Adrenal gland (tissue), 5 donors: ENCODE measurements around the gene ABLIM2.

Experiments used
- POLR2A ChIP-seq, 2 donors: fragments of 450-650 bp; IDR thresholded peaks; one replicate each; pipeline ENCODE4 v1.6.1; 2017; ENCODE audit warnings: antibody characterized with exemption in 2 of 2, mild to moderate bottlenecking in 2 of 2, moderate library complexity in 1 of 2
- TF ChIP-seq, protein P1 (sequence below), 6 experiments: fragments of 450-650 bp in 4 of 6; fragments of 200-600 bp in 2 of 6; sonication (generic) in 1 of 6; IDR thresholded peaks; 1 replicate in 5 of 6; 2 replicates in 1 of 6; pipeline versions ENCODE4 v1.5.1 to v1.8.0; 2016 to 2021; ENCODE audit warnings: antibody characterized with exemption in 6 of 6, mild to moderate bottlenecking in 2 of 6, moderate library complexity in 1 of 6
- donor health status: DM: no; HTN: no; CAD: no.

DNA sequence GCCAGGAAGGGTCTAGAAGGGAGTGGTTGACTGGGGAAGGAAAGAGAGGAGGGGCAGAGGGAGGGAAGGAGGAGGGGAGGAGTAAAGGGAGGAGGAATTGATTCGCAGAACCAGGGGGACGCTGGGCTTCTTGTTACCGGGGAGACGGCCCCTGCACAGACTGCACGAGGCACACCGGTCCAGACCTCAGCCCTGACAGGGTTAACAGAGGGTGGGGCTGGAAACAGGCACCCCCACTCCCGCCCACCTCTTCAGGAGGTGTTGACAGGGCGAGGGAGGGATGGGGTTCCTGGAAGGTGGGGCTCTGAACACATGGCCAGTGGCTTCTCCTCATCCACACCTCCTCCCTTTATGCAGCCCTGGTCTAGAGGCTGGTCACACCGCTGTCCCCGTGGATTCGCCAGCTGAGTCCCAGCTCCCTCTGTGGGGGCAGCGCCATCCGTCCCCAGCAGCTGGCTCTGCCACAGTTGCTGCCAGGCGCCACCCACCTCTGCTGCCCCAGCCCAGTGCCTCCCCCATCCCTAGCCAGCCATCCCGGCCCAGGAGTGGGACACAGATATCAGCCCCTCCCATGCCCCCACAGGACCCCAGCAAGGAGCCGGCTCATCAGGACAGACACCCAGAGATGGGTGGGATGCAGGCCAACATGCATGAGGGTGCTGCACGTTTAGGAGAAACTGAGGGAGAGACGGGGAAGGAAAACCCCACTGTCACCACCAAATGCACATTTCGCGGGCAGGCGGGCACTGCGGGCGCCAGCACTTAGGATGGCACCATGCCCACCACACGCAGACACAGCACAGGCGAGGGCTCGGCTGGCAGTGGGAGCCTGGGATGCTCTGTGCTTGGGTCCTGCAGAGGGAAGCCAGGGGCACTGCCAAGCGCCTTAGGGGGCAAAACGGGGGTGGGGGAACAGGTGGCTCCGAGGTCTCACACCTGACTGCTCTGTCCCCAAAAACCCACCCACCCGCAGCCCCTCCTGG, 87.6 kb downstream of the ABLIM2 start:
- no peak for TF ChIP-seq POLR2A (IDR thresholded peaks at IDR 0.05)
- TF ChIP-seq, protein P1, sequence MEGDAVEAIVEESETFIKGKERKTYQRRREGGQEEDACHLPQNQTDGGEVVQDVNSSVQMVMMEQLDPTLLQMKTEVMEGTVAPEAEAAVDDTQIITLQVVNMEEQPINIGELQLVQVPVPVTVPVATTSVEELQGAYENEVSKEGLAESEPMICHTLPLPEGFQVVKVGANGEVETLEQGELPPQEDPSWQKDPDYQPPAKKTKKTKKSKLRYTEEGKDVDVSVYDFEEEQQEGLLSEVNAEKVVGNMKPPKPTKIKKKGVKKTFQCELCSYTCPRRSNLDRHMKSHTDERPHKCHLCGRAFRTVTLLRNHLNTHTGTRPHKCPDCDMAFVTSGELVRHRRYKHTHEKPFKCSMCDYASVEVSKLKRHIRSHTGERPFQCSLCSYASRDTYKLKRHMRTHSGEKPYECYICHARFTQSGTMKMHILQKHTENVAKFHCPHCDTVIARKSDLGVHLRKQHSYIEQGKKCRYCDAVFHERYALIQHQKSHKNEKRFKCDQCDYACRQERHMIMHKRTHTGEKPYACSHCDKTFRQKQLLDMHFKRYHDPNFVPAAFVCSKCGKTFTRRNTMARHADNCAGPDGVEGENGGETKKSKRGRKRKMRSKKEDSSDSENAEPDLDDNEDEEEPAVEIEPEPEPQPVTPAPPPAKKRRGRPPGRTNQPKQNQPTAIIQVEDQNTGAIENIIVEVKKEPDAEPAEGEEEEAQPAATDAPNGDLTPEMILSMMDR (IDR thresholded peaks at IDR 0.05): no peak
